ENCODE results near the gene PGF.

The PGF gene

GRCh38 chr14:74988131-74988530, 32.7 kb upstream of the PGF start:
- DNase-seq (ENCODE audit: low read depth in 1 of 2, low spot score in 1 of 2), result no peak
- no peak overlapping the region for H3K27ac ChIP-seq (replicated peaks)
- TF ChIP-seq REST (IDR thresholded peaks at IDR 0.05; ENCODE audit: insufficient replicate concordance, low read depth) (no peak), SPI1 (IDR thresholded peaks at IDR 0.05; ENCODE audit: borderline replicate concordance, low read depth) (no peak), POLR2AphosphoS5 (IDR thresholded peaks at IDR 0.05; ENCODE audit: low read depth) (no peak), GABPA (IDR thresholded peaks at IDR 0.05; ENCODE audit: low read depth) (no peak), CTCF (IDR thresholded peaks at IDR 0.05; ENCODE audit: insufficient read depth, low read length) (no peak)

GRCh38 chr14:74985806-74986205, 30.4 kb upstream of the PGF start:
- TF ChIP-seq POLR2AphosphoS5 (IDR thresholded peaks at IDR 0.05; ENCODE audit: low read depth), result no peak
- no peak for DNase-seq (ENCODE audit: low read depth in 1 of 2, low spot score in 1 of 2)
- Histone ChIP-seq H3K27ac (replicated peaks) (no peak overlapping the region), H3K4me3 (replicated peaks; ENCODE audit: insufficient read depth, low read length) (no peak overlapping the region), H3K27me3 (ENCODE audit: insufficient read depth, poor library complexity, severe bottlenecking) (no peaks in the 10 kb centered on the region)

More at GRCh38 chr14:74988131-74988530, 32.7 kb upstream of the PGF start:
- Histone ChIP-seq H3K4me3 (replicated peaks; ENCODE audit: insufficient read depth, low read length) (no peak overlapping the region), H3K27me3 (ENCODE audit: insufficient read depth, poor library complexity, severe bottlenecking) (no peaks in the 10 kb centered on the region)

GRCh38 chr14:74985028-74985310, 29.6 kb upstream of the PGF start:
- no peak overlapping the region for H3K27ac ChIP-seq (replicated peaks)
- H3K27me3 ChIP-seq (ENCODE audit: insufficient read depth, poor library complexity, severe bottlenecking), result no peaks in the 10 kb centered on the region
- no peak overlapping the region for H3K4me3 ChIP-seq (replicated peaks; ENCODE audit: insufficient read depth, low read length)
- DNase-seq (ENCODE audit: low read depth in 1 of 2, low spot score in 1 of 2), result no peak
- no peak for TF ChIP-seq GABPA (IDR thresholded peaks at IDR 0.05; ENCODE audit: low read depth)
- no peak for TF ChIP-seq POLR2AphosphoS5 (IDR thresholded peaks at IDR 0.05; ENCODE audit: low read depth)
- no peak for TF ChIP-seq REST (IDR thresholded peaks at IDR 0.05; ENCODE audit: insufficient replicate concordance, low read depth)
- no peak for TF ChIP-seq SPI1 (IDR thresholded peaks at IDR 0.05; ENCODE audit: borderline replicate concordance, low read depth)
- no peak for TF ChIP-seq CTCF (IDR thresholded peaks at IDR 0.05; ENCODE audit: insufficient read depth, low read length)

GRCh38 chr14:74984236-74985027, 29.0 kb upstream of the PGF start:
- Histone ChIP-seq H3K4me3 (replicated peaks; ENCODE audit: insufficient read depth, low read length) (no peak overlapping the region), H3K27ac (replicated peaks) (no peak overlapping the region), H3K27me3 (ENCODE audit: insufficient read depth, poor library complexity, severe bottlenecking) (no peaks in the 10 kb centered on the region)
- no peak for DNase-seq (ENCODE audit: low read depth in 1 of 2, low spot score in 1 of 2)
- no peak for TF ChIP-seq POLR2AphosphoS5 (IDR thresholded peaks at IDR 0.05; ENCODE audit: low read depth)
- no peak for TF ChIP-seq GABPA (IDR thresholded peaks at IDR 0.05; ENCODE audit: low read depth)
- no peak for TF ChIP-seq CTCF (IDR thresholded peaks at IDR 0.05; ENCODE audit: insufficient read depth, low read length)
- no peak for TF ChIP-seq REST (IDR thresholded peaks at IDR 0.05; ENCODE audit: insufficient replicate concordance, low read depth)
- no peak for TF ChIP-seq SPI1 (IDR thresholded peaks at IDR 0.05; ENCODE audit: borderline replicate concordance, low read depth)

All from HL-60 (cell line).